CD14-positive monocyte (primary cell): ENCODE data around the gene DIDO1. TPM values are rescaled to one million over a fixed set of nuclear protein-coding genes. Genes with fewer than 3 reads are reported as not detected.

Experiments used
- DNase-seq, 3 donors: peaks; one replicate each; pipeline ENCODE4 v3.0.0-alpha.2; 2011 to 2022
- H2AFZ ChIP-seq: 2 replicates; pipeline ENCODE4 v1.6.0; 2012; ENCODE audit warnings: mild to moderate bottlenecking, low read depth, low read length, inconsistent platforms; ENCODE audit not compliant: insufficient read depth, poor library complexity, severe bottlenecking
- H3K27ac ChIP-seq, 2 donors: 1 replicate in 1 of 2; 2 replicates in 1 of 2; pipeline ENCODE4 v1.5.1; 2012 to 2013; ENCODE audit warnings: low read length in 2 of 2, control low read depth in 1 of 2, inconsistent platforms in 1 of 2, low read depth in 1 of 2, mild to moderate bottlenecking in 1 of 2
- H3K27me3 ChIP-seq, 2 donors: one replicate each; pipeline versions ENCODE4 v1.6.0 to v1.6.1; 2011 to 2013; ENCODE audit warnings: low read length in 2 of 2; ENCODE audit not compliant: control insufficient read depth in 2 of 2, insufficient read depth in 2 of 2
- H3K36me3 ChIP-seq, 2 donors: replicated peaks in 1 of 2; 1 replicate in 1 of 2; 2 replicates in 1 of 2; pipeline versions ENCODE4 v1.5.1 to v1.6.1; 2012 to 2013; ENCODE audit warnings: low read length in 2 of 2, control low read depth in 1 of 2, inconsistent platforms in 1 of 2, mild to moderate bottlenecking in 1 of 2; ENCODE audit not compliant: insufficient read depth in 2 of 2, control insufficient read depth in 1 of 2
- H3K4me1 ChIP-seq, 2 donors: 1 replicate in 1 of 2; 2 replicates in 1 of 2; pipeline versions ENCODE4 v1.5.1 to v1.6.1; 2012 to 2013; ENCODE audit warnings: low read length in 2 of 2, control low read depth in 1 of 2, inconsistent platforms in 1 of 2, mild to moderate bottlenecking in 1 of 2, moderate library complexity in 1 of 2; ENCODE audit not compliant: insufficient read depth in 2 of 2, control insufficient read depth in 1 of 2
- H3K4me2 ChIP-seq: replicated peaks from 2 replicates; pipeline ENCODE3; 2012; ENCODE audit warnings: low read length, moderate library complexity, mild to moderate bottlenecking; ENCODE audit not compliant: poor library complexity, severe bottlenecking; ENCODE audit errors: extremely low read depth
- H3K4me3 ChIP-seq, 3 experiments: fragments of 200-600 bp in 1 of 3; sonication (generic) in 1 of 3; replicated peaks in 1 of 3; 1 replicate in 2 of 3; 2 replicates in 1 of 3; pipeline ENCODE4 v1.5.1; 2011 to 2013; ENCODE audit warnings: low read length in 3 of 3, mild to moderate bottlenecking in 3 of 3, control low read depth in 2 of 3, low read depth in 2 of 3, inconsistent platforms in 1 of 3, moderate library complexity in 1 of 3
- H3K79me2 ChIP-seq: 2 replicates; pipeline ENCODE4 v1.6.0; 2012; ENCODE audit warnings: mild to moderate bottlenecking, control low read depth, inconsistent platforms, low read length, moderate library complexity; ENCODE audit not compliant: insufficient read depth
- H3K9ac ChIP-seq: 2 replicates; pipeline ENCODE4 v1.6.0; 2017; ENCODE audit warnings: low read length, mild to moderate bottlenecking; ENCODE audit not compliant: insufficient read depth, poor library complexity, severe bottlenecking
- H3K9me3 ChIP-seq, 2 donors: replicated peaks in 1 of 2; 1 replicate in 1 of 2; 2 replicates in 1 of 2; pipeline versions ENCODE4 v1.5.1 to v1.6.1; 2012 to 2013; ENCODE audit warnings: low read length in 2 of 2, control low read depth in 1 of 2; ENCODE audit not compliant: control insufficient read depth in 1 of 2, insufficient read depth in 1 of 2
- H4K20me1 ChIP-seq: 2 replicates; pipeline ENCODE4 v1.6.0; 2012; ENCODE audit warnings: mild to moderate bottlenecking, low read length, control low read depth, moderate library complexity; ENCODE audit not compliant: insufficient read depth
- H3K27ac Mint-ChIP-seq, 7 donors: one replicate each; pipeline ENCODE4 v1.8.0; 2020; ENCODE audit warnings: mild to moderate bottlenecking in 7 of 7, mixed read lengths in 7 of 7, moderate library complexity in 6 of 7, inconsistent platforms in 2 of 7
- H3K27me3 Mint-ChIP-seq, 3 donors: one replicate each; pipeline ENCODE4 v1.8.0; 2021 to 2022; ENCODE audit warnings: low read depth in 3 of 3, mild to moderate bottlenecking in 3 of 3, mixed read lengths in 3 of 3, moderate library complexity in 3 of 3, inconsistent platforms in 1 of 3
- H3K36me3 Mint-ChIP-seq, 2 donors: one replicate each; pipeline ENCODE4 v1.8.0; 2020; ENCODE audit warnings: mixed read lengths in 2 of 2, inconsistent platforms in 1 of 2, mild to moderate bottlenecking in 1 of 2
- H3K4me1 Mint-ChIP-seq: one replicate; pipeline ENCODE4 v1.8.0; 2020; ENCODE audit warnings: mild to moderate bottlenecking, mixed read lengths
- H3K4me3 Mint-ChIP-seq, 2 donors: one replicate each; pipeline ENCODE4 v1.8.0; 2020; ENCODE audit warnings: mild to moderate bottlenecking in 2 of 2, mixed read lengths in 2 of 2, moderate library complexity in 1 of 2
- H3K9me3 Mint-ChIP-seq, 7 donors: one replicate each; pipeline ENCODE4 v1.8.0; 2020 to 2022; ENCODE audit warnings: mixed read lengths in 7 of 7, mild to moderate bottlenecking in 6 of 7, moderate library complexity in 6 of 7, inconsistent platforms in 2 of 7
- CTCF ChIP-seq: fragments of 200-600 bp; IDR thresholded peaks from one replicate; pipeline ENCODE4 v1.8.0; 2022; ENCODE audit warnings: antibody characterized with exemption, mild to moderate bottlenecking
- WGBS: methylation state at CpG from one replicate; pipeline ENCODE4 v1.1.5; 2013; ENCODE audit warnings: missing lambda C conversion rate; ENCODE audit not compliant: insufficient coverage; 5-methylcytosine and 5-hydroxymethylcytosine counted together
- intact Hi-C, 2 donors: fragments of 100-400 bp; cut with micrococcal nuclease; formaldehyde crosslinking; loops; one replicate each; pipeline versions ENCODE4 v1.15.0 to v1.15.1; 2023
- polyA plus RNA-seq, 3 donors: library from polyadenylated mRNA; depleted of rRNA in 1 of 3; unstranded in 2 of 3; stranded (reverse) in 1 of 3; fragments of 300-500 nt in 2 of 3; fragments of >200 nt in 1 of 3; fragmentation: Illumina TruSeq in 2 of 3; gene quantifications; 1 replicate in 2 of 3; 2 replicates in 1 of 3; pipeline ENCODE4 v1.2.3, GENCODE V29; 2012 to 2021

Gene DIDO1
- polyA plus RNA-seq, 3 donors = 8.5 to 23.8 (median 12.9) TPM

- no peak overlapping the region for H2AFZ ChIP-seq
- peaks cover 14 to 58% of the 10 kb centered on the region in 2 donors for H3K27me3 ChIP-seq
- H3K9me3 ChIP-seq = peaks cover 0 to 3% of the 10 kb centered on the region in 2 donors
- H3K27ac ChIP-seq = no peak overlapping the region
- H3K4me2 ChIP-seq = no peak overlapping the region
- Mint-ChIP-seq H3K9me3 (peaks cover 0 to 13% (median 6%) of the 10 kb centered on the region in 7 donors), H3K36me3 (peaks cover 2 to 7% of the 10 kb centered on the region in 2 donors), H3K4me3 (peak overlapping the region in 1 of 2 donors; percentile 46), H3K4me1 (peaks cover 9% of the 10 kb centered on the region), H3K27ac (no peak overlapping the region), H3K27me3 (peaks cover 57 to 70% (median 64%) of the 10 kb centered on the region in 3 donors)
- no peaks in the 10 kb centered on the region for H3K36me3 ChIP-seq
- H3K4me3 ChIP-seq = no peak overlapping the region
- peaks cover 6 to 8% of the 10 kb centered on the region in 2 donors for H3K4me1 ChIP-seq
- TF ChIP-seq CTCF = no peak
- intact Hi-C loops = no loop called here
- H3K79me2 ChIP-seq = no peaks in the 10 kb centered on the region
- no peaks in the 10 kb centered on the region for H4K20me1 ChIP-seq
- H3K9ac ChIP-seq = no peak overlapping the region
- DNase-seq = no peak
- WGBS = 86% methylated on average over 10 of the region's 10 CpGs
These were observed 45.1 kb upstream of the DIDO1 start for GRCh38 chr20:62971211-62971949.

- H3K36me3 Mint-ChIP-seq = peaks cover 4 to 11% of the 10 kb centered on the region in 2 donors
- Histone ChIP-seq H3K4me1 (peaks cover 6 to 8% of the 10 kb centered on the region in 2 donors), H2AFZ (no peak overlapping the region), H3K9ac (no peak overlapping the region), H3K4me2 (no peak overlapping the region), H4K20me1 (no peaks in the 10 kb centered on the region), H3K79me2 (no peaks in the 10 kb centered on the region), H3K9me3 (peaks cover 0 to 3% of the 10 kb centered on the region in 2 donors), H3K4me3 (no peak overlapping the region), H3K27ac (no peak overlapping the region), H3K27me3 (peaks cover 14 to 50% of the 10 kb centered on the region in 2 donors), H3K36me3 (peaks cover 0 to 2% of the 10 kb centered on the region in 2 donors)
- peaks cover 51 to 62% (median 56%) of the 10 kb centered on the region in 3 donors for H3K27me3 Mint-ChIP-seq
- 59% methylated on average over 28 of the region's 33 CpGs for WGBS
- H3K4me3 Mint-ChIP-seq = no peak overlapping the region
- no peak overlapping the region for H3K27ac Mint-ChIP-seq
- H3K9me3 Mint-ChIP-seq = peaks cover 0 to 13% (median 6%) of the 10 kb centered on the region in 7 donors
- intact Hi-C loops = no loop called here
- TF ChIP-seq CTCF = no peak
- no peak for DNase-seq
- H3K4me1 Mint-ChIP-seq = peaks cover 9% of the 10 kb centered on the region
These were observed 44.3 kb upstream of the DIDO1 start for GRCh38 chr20:62970307-62971210.
